ENCODE results near the gene RSPO4. TPM values are rescaled to one million over a fixed set of nuclear protein-coding genes. Genes with fewer than 3 reads are reported as not detected.

Gene RSPO4
- total and polyA plus RNA-seq, 2 donors (not counting 1 experiment from before 2014, with no cell fraction given), result not detected

- H3K79me2 ChIP-seq (ENCODE audit: control insufficient read depth, insufficient read depth, low read length), result no peaks in the 10 kb centered on the region
- H3K4me1 ChIP-seq (ENCODE audit: control insufficient read depth, extremely low read depth, insufficient read depth, low read length), result no peaks in the 10 kb centered on the region
- H3K27me3 ChIP-seq (ENCODE audit: control insufficient read depth, insufficient read depth, low read length), result peaks cover 2% of the 10 kb centered on the region
- H3K9ac ChIP-seq (ENCODE audit: insufficient read depth, low read length), result no peak overlapping the region
- H2AFZ ChIP-seq (ENCODE audit: low read length), result no peak overlapping the region
- H4K20me1 ChIP-seq (ENCODE audit: control insufficient read depth, extremely low read depth, insufficient read depth, low read length), result no peaks in the 10 kb centered on the region
- no peak overlapping the region for H3K4me2 ChIP-seq (ENCODE audit: extremely low read depth, insufficient read depth, low read length)
- TF ChIP-seq EZH2 (IDR thresholded peaks at IDR 0.05; ENCODE audit: low read length, missing control alignments) (no peak), CTCF (conservative IDR thresholded peaks at IDR 0.05 in 1 of 2, IDR thresholded peaks at IDR 0.05 in 1 of 2; ENCODE audit: low read depth in 1 of 2, low read length in 2 of 2) (no peak)
- DNase-seq (ENCODE audit: low read depth in 2 of 2), result no peak
- H3K36me3 ChIP-seq (ENCODE audit: control insufficient read depth, insufficient read depth, low read length), result no peaks in the 10 kb centered on the region
- H3K9me3 ChIP-seq (ENCODE audit: control insufficient read depth, insufficient read depth, low read depth, low read length), result no peaks in the 10 kb centered on the region
- H3K4me3 ChIP-seq (replicated peaks in 1 of 4; ENCODE audit: control extremely low read depth in 1 of 4, insufficient read depth in 1 of 4, low read depth in 3 of 4, low read length in 4 of 4), result no peak overlapping the region
- no peak overlapping the region for H3K27ac ChIP-seq (ENCODE audit: insufficient read depth, low read length)
Measured at GRCh38 chr20:921068-921467, 81.0 kb downstream of the RSPO4 start.

DNA sequence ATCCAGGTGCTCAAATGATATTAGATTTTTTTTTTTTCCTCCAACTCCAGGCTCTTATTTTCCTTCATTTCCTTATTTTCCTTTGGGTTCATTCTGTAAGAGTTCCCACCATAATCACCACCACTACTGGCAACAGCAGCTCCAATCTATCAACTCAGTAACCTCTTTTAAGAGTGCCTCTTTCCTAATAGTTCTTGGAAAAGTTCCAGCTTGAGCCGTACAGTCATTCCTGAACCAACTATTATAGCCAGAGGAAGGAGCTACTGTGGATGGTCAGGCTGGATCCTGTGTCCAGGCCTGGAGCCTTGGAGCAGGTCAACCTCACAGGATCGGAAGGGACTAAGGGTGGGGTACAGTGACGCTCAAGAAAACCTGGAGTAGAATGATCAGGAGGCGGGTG is 81.8 kb downstream of the RSPO4 start:
- H3K9me3 ChIP-seq (ENCODE audit: control insufficient read depth, insufficient read depth, low read depth, low read length), result no peaks in the 10 kb centered on the region
- H3K79me2 ChIP-seq (ENCODE audit: control insufficient read depth, insufficient read depth, low read length), result no peaks in the 10 kb centered on the region
- H3K4me2 ChIP-seq (ENCODE audit: extremely low read depth, insufficient read depth, low read length), result no peak overlapping the region
- H3K4me3 ChIP-seq (replicated peaks in 1 of 4; ENCODE audit: control extremely low read depth in 1 of 4, insufficient read depth in 1 of 4, low read depth in 3 of 4, low read length in 4 of 4), result no peak overlapping the region
- H3K27me3 ChIP-seq (ENCODE audit: control insufficient read depth, insufficient read depth, low read length), result peaks cover 2% of the 10 kb centered on the region
- DNase-seq (ENCODE audit: low read depth in 2 of 2), result no peak
- H3K36me3 ChIP-seq (ENCODE audit: control insufficient read depth, insufficient read depth, low read length), result no peaks in the 10 kb centered on the region
- TF ChIP-seq EZH2 (IDR thresholded peaks at IDR 0.05; ENCODE audit: low read length, missing control alignments), result no peak
- TF ChIP-seq CTCF (conservative IDR thresholded peaks at IDR 0.05 in 1 of 2, IDR thresholded peaks at IDR 0.05 in 1 of 2; ENCODE audit: low read depth in 1 of 2, low read length in 2 of 2), result no peak
- H2AFZ ChIP-seq (ENCODE audit: low read length), result no peak overlapping the region
- H3K27ac ChIP-seq (ENCODE audit: insufficient read depth, low read length), result no peak overlapping the region
- H3K9ac ChIP-seq (ENCODE audit: insufficient read depth, low read length), result no peak overlapping the region
- no peaks in the 10 kb centered on the region for H3K4me1 ChIP-seq (ENCODE audit: control insufficient read depth, extremely low read depth, insufficient read depth, low read length)
- no peaks in the 10 kb centered on the region for H4K20me1 ChIP-seq (ENCODE audit: control insufficient read depth, extremely low read depth, insufficient read depth, low read length)

GRCh38 chr20:919491-919916 is 82.6 kb downstream of the RSPO4 start:
- no peaks in the 10 kb centered on the region for H3K79me2 ChIP-seq (ENCODE audit: control insufficient read depth, insufficient read depth, low read length)
- H3K36me3 ChIP-seq (ENCODE audit: control insufficient read depth, insufficient read depth, low read length), result no peaks in the 10 kb centered on the region
- H3K4me1 ChIP-seq (ENCODE audit: control insufficient read depth, extremely low read depth, insufficient read depth, low read length), result no peaks in the 10 kb centered on the region
- H2AFZ ChIP-seq (ENCODE audit: low read length), result no peak overlapping the region
- peaks cover 2% of the 10 kb centered on the region for H3K27me3 ChIP-seq (ENCODE audit: control insufficient read depth, insufficient read depth, low read length)
- no peak overlapping the region for H3K4me2 ChIP-seq (ENCODE audit: extremely low read depth, insufficient read depth, low read length)
- no peak overlapping the region for H3K4me3 ChIP-seq (replicated peaks in 1 of 4; ENCODE audit: control extremely low read depth in 1 of 4, insufficient read depth in 1 of 4, low read depth in 3 of 4, low read length in 4 of 4)
- no peak overlapping the region for H3K9ac ChIP-seq (ENCODE audit: insufficient read depth, low read length)
- no peak overlapping the region for H3K27ac ChIP-seq (ENCODE audit: insufficient read depth, low read length)
- H4K20me1 ChIP-seq (ENCODE audit: control insufficient read depth, extremely low read depth, insufficient read depth, low read length), result no peaks in the 10 kb centered on the region
- DNase-seq (ENCODE audit: low read depth in 2 of 2), result no peak
- TF ChIP-seq CTCF (conservative IDR thresholded peaks at IDR 0.05 in 1 of 2, IDR thresholded peaks at IDR 0.05 in 1 of 2; ENCODE audit: low read depth in 1 of 2, low read length in 2 of 2), result no peak
- no peak for TF ChIP-seq EZH2 (IDR thresholded peaks at IDR 0.05; ENCODE audit: low read length, missing control alignments)
- H3K9me3 ChIP-seq (ENCODE audit: control insufficient read depth, insufficient read depth, low read depth, low read length), result no peaks in the 10 kb centered on the region

Measured in fibroblast of lung (primary cell).